ENCODE measurements around the gene GABRR3.

- no peak for TF ChIP-seq CTCF (IDR thresholded peaks at IDR 0.05; ENCODE audit: insufficient read depth, low read length, poor library complexity, severe bottlenecking)
- no peak for TF ChIP-seq EZH2phosphoT487 (conservative IDR thresholded peaks at IDR 0.05; ENCODE audit: low read length)
Observed at GRCh38 chr3:97970156-97970555, 65.0 kb downstream of the GABRR3 start.
